GM21381 (cell line): Measurements from ENCODE around the gene GFAP.

Source experiments
- ATAC-seq: cut with Tn5 transposase; IDR thresholded peaks from one replicate; pipeline ENCODE4 v1.9.1; 2021; ENCODE audit warnings: mild to moderate bottlenecking, moderate library complexity; ENCODE audit not compliant: unreplicated experiment

Gene GFAP

DNA sequence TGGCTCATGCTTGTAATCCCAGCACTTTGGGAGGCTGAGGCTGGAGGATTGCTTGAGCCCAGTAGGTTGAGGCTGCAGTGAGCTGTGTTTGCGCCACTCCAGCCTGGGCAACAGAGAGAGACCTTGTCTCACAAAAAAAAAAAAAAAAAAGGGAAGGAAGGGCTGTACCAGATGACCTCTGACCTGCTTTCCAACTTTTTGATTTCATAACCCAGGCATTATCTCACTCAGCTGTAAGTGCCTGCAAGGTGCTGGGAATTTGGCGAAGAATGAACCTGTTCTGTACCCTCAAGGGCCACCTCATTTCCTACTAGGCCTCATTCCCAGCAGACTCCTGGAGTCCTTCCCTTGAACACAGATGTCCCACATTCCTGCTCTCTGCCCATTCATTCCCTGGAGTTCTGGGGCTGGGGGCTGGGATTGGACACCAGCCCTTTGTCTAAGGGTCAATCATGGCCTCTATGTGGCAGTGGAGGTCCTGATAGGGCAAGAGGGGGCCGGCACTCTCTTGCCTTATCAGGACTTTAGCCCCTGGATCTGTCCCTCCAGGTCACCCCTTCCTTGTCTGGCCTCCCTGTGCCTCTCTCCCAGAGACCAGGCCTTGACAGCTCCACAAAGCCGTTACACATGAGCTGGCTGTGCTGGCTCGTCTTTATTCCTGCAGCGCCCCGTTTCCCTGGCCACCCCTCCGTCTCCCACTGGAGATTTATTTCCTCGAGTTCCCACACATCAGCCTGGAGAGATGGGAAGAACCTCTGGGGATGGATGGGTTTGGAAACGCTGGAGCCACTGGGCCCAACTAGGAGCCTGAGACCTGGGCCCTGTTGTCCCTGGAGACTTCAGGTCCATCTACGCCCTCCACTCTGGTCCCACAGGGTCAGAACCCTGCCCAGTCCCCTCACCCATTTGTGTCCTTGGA, 821 bp upstream of the GFAP start:
- ATAC-seq, result no peak

DNA sequence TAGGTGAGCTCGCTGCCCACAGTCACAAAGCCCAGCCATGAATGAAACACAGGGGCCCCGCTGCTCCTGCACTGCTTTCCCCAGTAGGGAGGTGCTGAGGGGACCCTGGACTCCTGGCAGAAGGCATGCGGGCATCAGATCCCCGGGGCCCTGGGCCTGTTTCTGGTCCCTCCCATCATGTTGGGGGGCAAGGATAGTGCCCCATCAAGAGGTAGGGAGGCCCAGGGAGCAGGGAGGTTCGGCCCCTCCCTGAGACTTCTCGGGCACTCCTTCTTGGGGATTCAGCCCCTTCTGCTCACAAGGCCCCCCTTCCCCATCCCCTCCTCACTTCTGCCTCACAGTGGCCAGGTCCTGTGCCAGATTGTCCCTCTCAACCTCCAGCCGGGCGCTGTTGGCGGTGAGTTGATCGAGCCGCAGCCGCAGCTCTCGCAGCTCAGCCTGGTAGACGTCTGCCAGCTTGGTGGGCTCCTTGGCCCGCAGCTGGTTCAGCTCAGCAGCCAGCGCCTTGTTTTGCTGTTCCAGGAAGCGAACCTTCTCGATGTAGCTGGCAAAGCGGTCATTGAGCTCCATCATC, 515 bp downstream of the GFAP start:
- no peak for ATAC-seq

DNA sequence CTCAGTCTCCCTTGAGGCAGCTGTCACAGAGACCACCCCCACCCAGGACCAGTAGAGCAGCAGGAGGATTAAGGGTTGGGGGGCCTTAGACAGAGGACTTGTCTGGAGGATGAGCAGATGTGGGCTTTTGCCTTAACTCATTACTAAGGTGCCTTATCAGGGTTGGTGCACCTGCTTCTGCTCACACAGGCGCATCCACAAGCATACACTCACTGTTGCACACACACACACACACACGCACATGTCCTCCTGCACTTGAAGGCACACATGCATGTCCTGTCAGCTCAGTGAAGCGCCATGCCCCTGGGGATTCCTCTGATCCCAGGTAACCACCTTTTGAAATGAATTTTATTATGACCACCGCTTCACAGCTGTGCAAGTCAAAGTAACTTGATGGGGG, 1.2 kb downstream of the GFAP start:
- no peak for ATAC-seq

DNA sequence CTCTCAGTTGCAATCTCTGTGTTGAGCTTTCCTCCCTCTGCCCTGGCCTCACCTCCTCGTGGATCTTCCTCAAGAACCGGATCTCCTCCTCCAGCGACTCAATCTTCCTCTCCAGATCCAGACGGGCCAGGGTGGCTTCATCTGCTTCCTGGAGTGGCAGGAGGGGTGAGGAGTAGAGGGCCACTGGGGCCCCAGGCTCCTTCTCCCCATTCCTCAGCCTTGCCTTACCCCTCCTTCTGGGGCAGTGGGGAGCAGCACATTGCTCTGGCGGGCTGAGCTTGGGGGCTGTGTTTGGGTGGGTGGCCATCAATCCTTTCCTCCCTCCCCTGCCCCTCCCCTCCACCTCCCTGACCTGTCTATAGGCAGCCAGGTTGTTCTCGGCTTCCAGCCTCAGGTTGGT, 1.6 kb downstream of the GFAP start:
- ATAC-seq, result no peak

DNA sequence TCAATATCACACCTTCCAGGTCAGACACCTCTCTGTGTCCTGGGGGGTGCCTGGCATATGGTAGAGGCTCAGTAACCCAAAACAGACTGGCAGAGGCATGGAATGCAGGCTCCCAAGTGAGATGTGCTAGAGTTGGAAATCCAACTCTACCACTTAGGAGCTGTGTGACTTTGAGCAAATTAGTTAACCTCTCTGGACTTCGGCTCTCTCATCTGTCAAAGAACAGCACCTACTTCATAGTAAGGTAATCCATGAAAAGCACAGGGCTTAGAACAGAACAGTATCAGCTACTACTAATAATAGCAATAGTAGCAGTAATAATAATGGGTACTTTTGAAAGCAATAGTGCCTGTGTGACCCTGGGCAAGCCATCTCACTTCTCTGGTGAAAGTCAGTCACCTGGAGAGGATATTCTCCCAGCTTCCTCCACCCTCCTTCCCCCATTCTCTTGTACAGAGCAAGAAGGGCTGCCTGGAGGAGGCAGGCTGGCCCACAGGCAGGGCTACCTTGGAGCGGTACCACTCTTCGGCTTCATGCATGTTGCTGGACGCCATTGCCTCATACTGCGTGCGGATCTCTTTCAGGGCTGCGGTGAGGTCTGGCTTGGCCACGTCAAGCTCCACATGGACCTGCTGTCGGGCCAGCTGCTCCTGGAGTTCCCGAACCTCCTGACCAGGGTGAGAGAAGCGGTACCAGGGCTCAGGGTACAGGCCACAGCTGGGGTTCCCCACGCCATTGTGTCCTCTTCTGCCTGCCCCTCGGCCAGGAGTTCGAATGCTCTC, 2.3 kb downstream of the GFAP start:
- no peak for ATAC-seq

DNA sequence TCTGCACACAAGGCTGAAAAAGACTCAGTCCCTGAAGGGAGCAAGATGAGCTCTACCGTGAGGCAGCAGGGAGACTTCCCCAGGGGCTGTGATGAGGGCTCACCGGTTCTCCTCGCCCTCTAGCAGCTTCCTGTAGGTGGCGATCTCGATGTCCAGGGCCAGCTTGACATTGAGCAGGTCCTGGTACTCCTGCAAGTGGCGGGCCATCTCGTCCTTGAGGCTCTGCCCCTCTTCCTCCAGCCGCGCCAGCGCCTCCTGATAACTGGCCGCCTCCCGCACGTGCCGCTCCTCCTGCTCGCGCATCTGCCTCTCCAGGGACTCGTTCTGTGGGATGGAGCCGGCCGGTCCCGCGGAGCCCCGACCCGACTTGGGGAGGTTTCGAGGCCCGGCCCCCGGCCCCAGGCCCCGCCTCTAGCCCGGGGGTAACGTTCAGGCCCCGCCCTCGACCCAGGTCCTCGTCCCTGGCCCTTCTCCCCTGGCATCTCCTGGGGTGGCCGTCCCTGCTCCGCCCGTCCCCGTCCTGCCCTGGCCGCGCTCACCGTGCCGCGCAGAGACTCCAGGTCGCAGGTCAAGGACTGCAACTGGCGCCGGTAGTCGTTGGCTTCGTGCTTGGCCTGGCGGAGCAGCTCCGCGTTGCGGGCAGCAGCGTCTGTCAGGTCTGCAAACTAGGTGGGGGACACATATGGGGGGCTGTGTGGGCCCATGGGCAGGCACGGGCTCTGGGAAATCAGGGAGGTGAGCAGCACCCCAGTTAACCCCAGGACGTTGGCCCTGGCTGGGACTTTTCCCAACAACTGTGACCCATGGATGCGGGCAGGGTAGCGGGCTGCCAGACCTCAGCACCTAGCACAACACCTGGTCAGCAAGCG, 3.9 kb downstream of the GFAP start:
- no peak for ATAC-seq

DNA sequence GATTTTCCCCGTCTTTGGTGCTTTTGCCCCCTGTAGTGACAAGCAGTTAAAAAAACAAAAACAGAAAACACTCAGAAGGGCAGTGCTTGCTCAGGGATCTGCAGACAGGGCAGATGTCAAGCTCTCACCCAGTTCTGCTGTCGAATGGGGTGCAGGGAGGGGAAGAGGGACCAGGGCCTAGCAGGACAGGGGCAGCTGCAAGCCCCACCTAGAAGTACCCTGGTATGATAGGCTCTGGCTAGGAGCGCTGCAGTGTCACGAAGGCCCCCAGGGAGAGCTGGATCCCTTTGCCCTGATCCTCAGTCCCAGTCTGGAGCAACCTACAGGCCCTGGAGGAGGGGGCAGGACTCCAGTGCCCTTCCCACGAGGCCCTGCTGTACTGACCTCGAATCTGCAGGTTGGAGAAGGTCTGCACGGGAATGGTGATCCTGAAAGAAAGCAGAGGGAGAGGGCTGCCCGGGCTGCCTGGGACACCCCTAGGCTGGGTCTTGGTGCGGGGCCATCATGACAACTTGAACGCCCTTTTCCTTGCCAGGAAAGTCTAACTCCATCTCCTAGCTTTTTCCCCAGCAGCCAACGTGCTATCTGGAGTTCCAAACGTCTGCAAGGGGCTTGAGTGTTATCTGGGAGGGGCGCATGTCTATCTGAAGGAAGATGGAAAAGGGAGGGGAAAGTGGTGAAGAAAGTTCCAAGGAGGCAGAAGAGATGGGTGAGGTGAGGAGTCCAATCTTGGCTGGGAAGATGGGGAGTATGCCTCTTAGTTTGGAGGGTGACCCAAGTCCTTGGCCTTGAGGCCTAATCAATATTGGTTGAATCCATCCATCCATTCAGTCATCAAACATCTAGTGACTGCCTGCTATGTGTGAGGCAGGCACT, 4.8 kb downstream of the GFAP start:
- no peak for ATAC-seq

DNA sequence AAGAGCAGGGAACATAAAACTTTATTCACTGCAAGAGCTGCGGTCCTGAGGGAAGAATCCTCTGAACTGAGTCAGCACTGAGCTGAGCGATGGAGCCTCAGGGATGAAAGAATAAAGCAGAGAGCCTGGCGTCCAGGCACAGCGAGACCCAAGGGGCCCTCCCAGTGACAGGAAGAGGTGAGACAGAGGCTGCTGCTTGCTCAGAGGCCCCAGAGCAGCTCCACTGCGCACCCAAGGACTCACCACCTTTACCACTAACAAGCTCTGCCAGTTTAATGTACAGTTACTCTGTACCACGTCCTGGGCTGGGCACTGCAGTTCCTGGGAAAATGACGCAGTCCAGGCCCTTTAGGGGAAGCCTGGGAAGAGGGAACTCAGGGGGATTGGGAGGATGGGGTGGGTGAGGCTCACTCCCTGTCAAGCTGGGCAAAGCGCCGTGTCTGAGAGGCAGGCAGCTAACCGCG, 5.6 kb downstream of the GFAP start:
- no peak for ATAC-seq

DNA sequence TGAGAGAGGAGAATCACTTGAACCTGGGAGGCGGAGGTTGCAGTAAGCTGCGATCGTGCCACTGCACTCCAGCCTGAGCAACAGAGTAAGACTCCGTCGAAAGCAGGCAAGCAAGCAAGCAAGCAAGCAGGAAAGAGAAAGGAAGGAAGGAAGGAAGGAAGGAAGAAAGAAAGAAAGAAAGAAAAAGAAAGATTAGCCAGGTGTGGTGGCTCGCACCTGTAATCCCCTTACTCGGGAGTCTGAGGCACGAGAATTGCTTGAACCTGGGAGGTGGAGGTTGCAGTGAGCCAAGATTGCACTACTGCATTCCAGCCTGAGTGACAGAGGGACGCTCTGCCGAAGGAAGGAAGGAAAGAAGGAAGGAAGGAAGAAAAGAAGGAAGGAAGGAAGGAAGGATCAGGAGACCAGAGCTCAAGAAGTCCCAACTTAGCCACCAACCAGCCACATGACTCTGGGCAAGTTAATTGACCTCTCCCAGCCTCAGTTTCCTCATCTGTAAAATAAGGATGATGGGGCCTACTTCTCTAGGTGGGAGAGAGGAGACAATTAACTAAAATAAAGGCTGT, 6.5 kb downstream of the GFAP start:
- ATAC-seq, result no peak

DNA sequence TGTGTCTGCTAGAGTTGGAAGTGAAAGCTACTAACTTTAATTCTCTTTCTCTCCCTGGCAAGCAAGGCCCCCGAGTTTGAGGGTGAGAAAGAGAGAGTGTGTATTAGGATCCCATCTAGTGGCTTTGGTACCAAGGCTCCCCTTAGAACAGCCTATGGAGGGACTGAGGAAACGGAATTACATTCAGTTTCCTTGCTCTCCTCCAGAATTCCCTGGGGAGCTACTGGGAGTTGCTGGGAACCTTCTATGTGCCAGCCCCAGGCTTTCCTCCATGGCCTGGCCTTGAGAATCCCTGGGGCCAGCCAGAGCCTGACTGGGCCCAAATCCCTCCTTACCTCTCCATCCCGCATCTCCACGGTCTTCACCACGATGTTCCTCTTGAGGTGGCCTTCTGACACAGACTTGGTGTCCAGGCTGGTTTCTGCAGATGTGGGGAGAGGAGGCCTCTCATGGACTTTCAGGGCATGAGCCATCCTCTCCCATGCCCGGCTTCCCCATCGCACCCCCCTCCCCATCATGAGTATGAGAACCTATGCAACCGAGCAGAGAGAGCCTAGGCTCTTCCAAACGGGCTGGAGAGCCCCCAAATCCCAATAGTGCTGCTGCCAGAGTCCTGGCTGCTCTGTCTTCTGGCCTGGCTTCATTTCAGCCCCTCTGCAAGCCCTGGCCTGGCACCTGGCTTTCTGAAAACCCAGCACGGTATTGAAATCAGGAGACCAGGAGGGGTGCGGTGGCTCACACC, 7.4 kb downstream of the GFAP start:
- no peak for ATAC-seq

DNA sequence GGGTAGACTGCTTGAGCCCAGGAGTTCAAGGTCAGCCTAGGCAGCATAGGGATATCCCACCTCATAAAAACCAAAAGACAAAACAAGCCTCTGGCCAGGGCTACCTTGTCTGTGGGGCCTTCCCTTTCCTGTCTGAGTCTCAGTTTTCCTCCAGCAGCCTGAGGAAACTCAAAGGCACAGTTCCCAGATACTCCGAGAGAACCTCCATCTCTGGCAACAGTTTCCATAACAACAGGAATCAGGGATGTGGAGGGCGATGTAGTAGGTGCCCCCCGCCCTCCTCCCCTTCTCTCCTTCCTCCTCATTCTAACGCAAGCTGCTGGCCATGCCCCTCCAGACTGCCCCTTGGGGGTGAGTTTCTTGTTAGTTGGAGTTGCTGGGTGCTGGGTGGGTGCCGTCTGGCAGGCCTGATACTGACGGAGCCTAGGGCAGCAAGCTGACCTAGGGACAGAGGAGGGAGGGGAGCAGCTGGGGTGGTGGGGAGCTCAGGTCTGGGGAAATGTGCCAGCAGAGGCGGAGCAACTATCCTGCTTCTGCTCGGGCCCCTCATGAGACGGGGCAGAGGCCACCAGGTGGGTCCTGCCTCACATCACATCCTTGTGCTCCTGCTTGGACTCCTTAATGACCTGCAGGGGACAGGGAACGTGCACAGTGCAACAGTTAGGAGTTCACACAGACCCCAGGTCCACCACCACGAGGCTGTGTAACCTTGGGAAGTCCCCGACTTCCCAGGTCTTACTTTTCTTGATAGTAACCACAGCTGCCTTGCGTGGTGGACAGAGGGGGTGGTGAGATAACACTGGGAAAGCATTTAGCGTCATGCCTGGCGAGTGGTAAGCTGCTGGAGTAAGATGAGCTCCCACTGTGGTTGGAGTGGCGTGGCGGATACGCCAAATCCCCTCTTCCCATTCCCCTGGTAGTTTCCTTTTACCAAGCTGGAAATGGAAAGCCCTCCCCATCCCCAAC, 8.3 kb downstream of the GFAP start:
- ATAC-seq, result no peak

DNA sequence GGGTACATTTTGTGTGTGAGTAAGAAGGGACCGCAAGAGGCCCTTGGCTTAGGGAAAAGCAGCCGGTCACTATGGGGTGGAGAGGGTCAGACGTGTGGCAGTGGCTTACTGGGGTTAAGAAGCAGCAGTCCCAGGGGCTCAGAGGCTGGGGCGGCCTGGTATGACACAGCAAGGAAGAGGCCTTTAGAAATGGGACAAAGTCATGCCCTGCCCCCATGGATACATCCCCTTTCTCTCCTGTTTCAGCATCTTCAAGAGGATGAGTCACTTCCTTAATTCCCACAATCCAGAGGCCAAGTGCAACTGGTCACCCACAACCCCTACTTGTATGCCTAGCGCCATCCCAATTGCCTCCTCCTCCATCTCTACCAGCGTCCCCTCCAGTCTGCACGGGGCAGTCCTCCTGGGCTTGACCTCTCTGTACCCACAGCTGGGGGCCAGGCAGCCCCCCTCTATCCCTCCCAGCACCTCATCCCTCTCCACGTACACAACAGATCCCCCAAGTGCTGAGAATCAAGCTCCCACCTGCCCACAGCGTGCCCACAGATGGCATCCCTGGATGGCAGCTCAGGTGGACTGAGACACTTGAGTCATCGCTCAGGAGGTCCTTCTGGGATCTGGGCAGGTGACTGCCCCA, 9.2 kb downstream of the GFAP start:
- no peak for ATAC-seq

DNA sequence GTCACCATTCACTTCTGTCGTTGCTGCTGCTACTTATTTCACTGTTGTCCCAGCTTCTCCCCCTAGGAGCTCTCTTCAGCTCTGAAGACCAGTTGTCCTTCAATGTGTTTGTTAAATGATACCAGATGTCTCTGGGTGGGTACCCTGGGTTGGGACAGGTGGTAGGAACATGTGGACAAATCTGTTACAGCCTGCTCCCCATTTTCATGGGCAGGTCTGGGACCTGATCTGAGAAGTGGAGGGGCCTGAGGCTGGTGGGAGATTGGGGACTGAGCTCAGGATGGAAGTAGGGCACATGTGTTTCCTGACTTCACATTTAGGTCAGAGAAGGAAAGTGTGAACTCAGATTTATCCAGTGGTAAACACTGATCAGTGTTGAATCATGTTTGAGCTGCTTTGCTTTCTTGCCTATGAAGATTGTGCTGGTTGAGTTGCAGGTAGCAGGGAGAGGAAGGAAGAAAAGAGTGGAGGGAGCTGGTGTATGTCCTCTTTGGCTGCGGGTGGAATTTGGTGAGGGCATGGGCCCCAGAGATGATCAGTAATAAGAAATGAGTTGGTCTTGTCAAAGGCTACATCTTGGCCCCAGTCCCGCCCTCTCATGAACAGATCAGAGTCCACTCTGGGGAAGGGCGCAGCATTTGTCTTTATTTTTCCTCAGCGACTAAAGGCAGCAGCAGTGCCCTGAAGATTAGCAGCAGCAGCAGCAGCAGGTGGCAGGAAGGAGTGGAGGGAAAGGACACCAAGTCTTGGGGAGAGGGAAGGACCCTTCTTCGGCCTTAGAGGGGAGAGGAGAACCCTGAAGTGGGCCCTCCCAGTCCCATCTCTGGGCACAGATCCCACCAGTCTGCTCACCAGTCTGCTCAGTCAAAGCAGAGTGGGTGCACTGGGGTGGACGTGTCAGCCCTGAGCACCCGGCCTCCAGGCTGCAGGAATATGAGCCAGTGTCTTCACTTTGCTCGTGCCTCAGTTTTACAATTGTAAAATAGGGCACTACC, 10.0 kb downstream of the GFAP start:
- no peak for ATAC-seq

DNA sequence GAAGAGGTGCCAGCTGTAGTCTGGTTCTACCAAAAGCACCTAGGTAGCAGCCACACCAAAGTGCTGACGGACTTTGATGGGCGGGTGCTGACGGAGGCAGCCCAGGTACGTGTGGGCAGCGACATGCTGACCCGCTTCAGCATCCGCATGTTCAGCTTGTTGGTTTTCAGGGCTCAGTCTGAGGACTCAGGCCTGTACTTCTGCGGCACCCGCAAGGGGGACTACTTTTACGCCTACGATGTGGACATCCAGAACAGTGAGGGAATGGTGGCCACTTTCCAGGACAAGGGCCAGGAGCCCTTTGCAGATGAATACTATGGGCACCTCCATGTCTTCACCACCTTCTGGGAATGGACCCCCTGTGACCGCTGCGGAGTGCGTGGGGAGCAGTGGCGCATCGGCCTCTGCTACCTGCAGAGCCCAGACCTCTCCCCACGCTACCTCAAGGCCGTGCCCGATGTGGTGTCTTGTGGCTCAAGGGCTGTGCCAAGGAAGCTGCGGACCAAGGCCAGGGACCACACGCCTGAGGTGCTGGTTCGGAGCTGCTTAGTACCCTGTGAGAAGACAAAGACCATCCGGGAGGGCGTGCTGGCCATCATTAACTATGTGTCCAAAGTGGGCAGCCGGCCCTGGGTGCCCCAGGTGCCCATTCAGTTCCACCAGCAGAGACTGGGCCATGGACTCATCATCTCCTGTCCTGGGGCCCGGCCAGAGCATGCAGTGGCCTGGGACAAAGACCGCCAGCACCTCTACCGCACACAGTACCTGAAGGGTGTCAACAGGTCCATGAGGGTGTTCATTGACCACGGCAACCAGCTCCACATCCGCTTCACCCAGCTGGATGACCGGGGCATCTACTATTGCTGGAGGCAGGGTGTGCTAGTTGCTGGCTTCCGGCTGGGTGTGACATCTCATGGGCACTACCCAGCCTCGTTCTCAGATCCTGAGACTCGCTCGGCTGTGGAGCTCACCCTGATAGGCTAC, 11.0 kb downstream of the GFAP start:
- ATAC-seq, result no peak
